HG02588 (cell line): ENCODE data around the gene SERPINE3.
A peak's percentile ranks its signal among the peaks of the same experiment; 100 is the strongest.

Experiments
- ATAC-seq: cut with Tn5 transposase; IDR thresholded peaks from one replicate; pipeline ENCODE4 v1.9.1; 2021; ENCODE audit warnings: mild to moderate bottlenecking, moderate library complexity; ENCODE audit not compliant: unreplicated experiment

Gene SERPINE3

DNA sequence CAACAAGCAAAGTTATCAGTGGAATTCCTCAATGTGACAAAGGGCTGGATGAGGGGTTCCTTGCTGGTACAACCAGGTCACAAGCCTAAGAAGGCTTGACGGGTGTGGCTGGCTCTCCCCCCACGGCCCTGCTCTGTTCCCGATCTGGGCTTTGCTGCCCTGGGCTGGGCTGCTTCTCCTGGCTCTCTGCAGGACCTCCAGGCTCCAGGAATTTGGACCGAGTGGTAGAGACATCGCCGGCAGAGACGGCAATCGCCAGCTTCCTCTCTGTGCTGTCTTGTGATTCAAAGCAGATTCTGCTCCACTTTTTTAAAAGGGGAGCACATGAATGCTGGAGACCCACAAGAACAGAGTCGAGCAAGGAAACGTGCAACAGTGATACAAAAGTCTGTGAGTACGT is at the start of gene SERPINE3:
TSS of gene SERPINE3 (plus strand) at position 338 of the 400 bp plus-strand sequence. CDS start 1,401 bp downstream, outside the sequence.
- ATAC-seq: no peak

DNA sequence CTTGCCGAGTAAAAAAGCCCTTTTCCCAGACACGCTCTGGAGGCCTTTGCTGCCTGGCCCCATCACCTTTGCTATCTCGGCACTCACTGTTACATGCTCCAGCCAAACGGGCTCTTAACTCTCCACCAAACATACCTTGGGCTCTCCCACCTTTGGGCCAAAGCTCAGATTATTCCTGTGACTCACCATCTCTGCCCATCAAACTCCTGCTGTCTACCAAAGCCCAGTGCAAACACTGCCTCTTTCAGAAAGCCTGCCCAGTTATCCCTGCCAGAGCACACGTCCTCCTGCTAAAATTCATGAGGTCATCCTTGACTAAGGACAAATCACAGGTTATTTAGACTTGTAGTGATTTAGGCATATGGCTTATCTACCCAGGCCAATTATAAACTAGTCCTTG is 48.1 kb upstream of the SERPINE3 start:
- ATAC-seq: no peak

- ATAC-seq: no peak
These were observed 47.4 kb upstream of the SERPINE3 start for GRCh38 chr13:51292000-51292565.

GRCh38 chr13:51297556-51297955 is 41.9 kb upstream of the SERPINE3 start:
- no peak for ATAC-seq

DNA sequence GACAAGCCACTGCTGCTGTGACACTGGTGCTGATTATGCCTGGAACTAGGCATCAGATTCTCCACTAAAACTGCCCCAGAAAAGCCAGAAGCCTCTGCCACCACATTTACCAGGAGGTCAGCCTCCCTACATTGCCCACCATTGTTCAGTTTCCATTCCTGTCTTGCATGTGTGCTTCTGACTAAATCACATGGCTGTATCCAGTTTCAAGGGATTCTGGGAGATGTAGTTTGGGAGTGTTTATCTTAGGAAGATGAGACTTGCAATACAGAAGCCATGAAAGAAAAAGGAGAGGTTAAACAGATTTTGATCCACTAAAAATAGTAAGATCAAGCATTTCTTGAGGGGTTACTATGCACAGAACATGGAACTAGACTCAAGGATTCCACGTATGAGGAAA is 40.7 kb upstream of the SERPINE3 start:
- no peak for ATAC-seq

- ATAC-seq: no peak
These were observed 36.4 kb upstream of the SERPINE3 start for GRCh38 chr13:51303063-51303552.

- ATAC-seq: no peak
These were observed 35.6 kb upstream of the SERPINE3 start for GRCh38 chr13:51303882-51304281.

GRCh38 chr13:51305271-51305967 is 34.1 kb upstream of the SERPINE3 start:
- no peak for ATAC-seq

GRCh38 chr13:51308781-51309180 is 30.7 kb upstream of the SERPINE3 start:
- ATAC-seq: no peak

DNA sequence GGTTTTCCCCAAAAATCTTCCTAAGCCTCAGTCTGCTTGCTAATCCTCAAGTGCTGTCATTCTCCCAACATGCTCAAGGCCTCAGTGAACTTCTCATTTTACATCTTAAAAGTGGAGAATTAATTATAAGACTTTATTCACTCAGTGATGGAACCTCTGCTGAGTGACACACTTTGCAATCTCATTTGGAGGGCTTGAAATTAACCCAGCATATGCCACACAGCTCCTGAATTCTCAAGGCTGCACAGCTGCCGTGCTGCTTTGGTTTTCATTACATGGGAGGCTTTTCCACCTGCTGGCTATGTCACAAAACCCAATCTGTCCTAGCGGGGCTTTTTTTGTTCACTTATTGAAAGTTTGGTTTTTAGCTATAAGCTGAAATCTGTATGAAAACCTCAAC is 28.3 kb upstream of the SERPINE3 start:
- no peak for ATAC-seq

DNA sequence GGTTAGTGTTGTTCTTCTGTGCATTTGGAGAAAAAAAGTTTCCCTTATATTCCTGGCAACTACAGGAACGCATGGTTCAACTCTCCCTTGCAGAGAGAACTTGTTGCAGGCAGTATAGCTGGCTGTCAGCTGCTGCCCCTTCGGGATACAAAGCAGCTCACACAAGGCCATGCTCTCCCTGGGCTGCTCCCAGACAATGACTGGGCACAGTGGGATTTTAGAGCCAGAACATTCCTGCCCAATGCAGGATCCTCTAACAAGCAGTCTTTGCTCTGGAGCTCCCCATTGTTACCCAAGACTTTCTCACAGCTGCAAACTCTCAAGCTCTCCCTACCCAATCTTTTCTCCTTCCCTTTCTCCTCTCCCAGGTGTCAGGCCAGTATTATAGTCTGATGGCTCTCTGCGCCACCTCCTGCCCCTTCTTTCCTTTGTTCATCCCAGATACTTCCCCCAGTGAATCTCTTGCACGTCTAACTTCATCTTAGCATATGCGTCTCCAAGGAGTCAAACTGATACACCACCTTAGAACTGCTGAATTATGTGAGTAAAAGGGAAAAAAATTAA is 27.5 kb upstream of the SERPINE3 start:
- ATAC-seq: no peak

DNA sequence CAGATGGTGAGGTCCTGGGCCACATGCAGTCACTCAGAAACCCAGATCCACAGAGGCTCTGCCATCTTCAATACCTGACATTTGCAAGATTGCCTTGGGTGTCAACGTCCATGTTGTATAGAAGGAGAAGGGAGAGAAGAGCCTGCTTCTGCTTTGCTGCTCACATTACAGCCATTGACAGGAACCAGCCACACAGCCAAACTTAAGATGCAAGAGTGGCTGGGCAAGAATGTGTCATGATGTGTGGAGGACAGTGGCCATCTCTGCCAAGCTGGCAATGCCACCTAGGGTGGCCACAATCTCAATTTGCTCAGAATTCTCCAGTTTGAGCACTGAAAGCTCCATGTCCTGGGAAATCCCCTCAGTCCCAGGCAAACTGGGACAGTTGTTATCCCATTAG is 25.9 kb upstream of the SERPINE3 start:
- ATAC-seq: no peak

DNA sequence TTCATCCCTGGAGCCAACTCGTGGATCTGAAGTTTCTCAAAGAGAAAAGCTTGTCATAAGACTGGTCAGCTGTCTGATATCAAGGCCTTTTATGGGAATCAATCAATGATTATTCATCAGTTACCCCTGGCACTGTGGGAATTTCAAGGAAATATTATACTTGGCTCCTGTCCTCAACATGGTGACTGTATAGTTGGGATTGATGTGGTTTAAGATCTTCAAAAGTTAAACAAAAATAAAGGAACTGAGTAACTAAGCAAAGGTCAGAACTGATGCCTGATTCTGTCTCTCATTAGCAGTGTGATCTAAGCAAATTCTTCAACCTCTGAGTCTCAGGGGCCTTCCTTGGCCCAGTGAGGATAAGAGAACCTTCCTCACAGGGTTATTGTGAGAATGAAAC is 22.2 kb upstream of the SERPINE3 start:
- ATAC-seq: no peak

- no peak for ATAC-seq
These were observed 21.5 kb upstream of the SERPINE3 start for GRCh38 chr13:51318015-51318414.

GRCh38 chr13:51318876-51319275 is 20.6 kb upstream of the SERPINE3 start:
- ATAC-seq: no peak

DNA sequence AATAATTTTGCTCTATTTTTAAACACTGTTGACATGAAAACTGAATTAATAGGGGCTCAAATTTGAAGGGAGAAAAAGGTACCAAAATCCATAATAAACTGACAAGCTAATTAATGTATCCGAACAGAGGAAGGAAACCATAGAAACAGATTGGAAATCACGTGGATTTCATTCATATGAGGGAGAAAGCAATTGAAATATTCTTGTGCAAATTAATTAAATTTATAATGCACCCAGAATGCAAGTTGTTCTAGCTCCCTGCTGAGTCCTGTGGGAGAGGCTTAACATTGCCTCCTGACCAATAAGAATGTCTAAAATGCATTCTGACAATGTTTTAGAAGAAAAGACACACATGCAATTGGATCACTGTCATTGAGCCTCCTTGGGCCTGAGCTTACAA is 17.7 kb upstream of the SERPINE3 start:
- ATAC-seq: no peak

DNA sequence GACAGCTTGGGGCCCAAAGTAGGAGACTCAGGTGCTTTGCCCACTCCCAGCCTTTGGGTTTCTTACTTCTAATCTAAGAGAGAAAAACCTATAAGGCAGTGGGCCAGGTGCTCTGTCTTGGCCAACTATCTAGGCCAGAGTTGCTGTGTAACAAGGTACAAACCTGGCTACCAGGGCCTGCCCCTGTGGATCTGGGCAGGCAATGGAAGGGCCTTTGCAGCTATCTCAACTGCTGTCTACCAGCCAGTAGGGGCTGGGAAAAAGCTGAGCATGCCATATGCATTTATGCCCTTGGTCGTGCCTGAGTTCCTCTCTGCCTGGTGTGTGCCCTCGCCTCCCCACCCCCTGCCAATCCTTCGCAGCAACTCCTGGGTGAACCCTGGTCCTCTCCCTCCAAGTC is 16.7 kb upstream of the SERPINE3 start:
- ATAC-seq: no peak

DNA sequence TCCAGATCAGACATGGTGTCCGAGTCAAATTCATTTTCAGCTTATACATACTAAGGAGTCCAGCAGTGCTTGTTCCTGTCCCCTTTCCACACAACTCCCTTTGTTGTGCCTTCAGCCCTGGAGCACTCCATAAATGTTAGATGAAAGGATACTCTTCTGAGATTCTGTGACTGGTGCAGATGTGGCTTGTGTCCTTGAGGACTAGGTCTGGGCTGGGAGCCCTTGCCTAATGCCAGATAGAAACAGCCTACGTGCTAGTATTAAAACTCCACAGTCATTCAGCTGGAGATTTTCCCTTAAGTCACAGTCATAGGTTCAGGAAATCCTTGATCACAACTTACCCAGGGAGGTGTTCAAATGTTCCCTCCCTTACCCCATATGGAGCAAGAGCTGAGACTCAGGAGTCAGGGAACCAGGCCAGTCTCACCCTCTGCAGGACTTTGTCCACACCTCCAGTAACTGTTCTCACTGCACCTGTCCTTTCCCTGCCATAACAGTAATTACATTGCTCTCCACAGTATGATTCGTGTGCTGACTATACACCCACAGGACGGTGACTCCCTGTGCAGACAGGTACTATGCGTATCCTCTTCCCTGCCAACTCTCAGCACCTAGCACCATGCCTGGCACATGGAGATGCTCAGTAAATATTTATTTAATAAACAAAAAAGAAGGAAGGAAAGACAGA is 15.5 kb upstream of the SERPINE3 start:
- no peak for ATAC-seq

DNA sequence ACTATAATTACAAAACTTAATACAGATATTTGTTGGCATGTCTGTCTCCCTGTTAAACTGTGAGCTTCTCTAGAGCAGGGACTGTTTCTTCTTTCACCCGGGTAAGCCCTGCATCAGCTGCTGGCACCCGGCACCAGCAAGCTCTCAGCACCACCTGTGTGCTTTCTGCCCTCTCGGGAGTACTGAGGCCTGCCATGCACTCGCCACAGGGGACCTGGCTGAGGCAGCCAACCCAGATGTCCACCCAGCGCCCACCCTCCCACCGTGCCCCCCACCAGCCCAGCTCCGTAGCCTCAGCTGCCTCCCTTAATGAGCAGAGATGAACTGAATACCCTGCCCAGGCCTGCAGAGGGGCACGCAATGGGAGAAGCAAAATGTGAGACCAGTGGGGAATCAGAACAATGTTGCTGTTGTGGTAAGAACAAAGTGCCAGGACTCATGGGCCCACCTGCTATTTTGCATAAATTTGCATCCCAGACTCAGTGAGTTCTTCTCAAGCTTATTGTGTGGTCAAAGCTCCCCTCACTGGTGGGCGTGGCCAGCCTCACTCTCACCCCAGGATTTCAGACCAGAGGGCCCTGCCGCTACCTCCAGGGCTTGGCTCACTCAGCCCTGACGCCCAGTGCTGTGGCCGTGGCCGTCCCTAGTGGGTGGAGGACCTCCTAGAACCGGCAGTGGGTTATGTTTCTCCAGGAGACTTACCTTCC is 14.6 kb upstream of the SERPINE3 start:
- peak; percentile 48 for ATAC-seq

DNA sequence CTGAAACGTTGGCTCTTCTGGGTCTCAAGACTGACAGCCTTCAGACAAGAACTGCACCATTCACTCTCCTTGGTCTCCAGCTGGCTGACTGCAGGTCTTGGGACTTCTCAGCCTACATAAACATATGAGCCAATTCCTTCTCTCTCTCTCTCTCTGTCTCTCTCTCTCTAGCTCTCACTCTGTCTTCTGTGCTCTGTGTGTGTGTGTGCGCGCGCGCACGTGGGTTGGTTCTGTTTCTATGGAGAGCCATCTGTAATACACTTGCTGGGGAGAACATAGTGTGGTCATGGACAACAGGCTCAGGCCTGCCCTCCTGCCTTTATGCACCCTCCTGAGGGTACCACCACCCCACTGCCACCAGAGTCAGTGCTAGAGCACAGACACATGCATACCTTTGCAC is 13.7 kb upstream of the SERPINE3 start:
- ATAC-seq: no peak

DNA sequence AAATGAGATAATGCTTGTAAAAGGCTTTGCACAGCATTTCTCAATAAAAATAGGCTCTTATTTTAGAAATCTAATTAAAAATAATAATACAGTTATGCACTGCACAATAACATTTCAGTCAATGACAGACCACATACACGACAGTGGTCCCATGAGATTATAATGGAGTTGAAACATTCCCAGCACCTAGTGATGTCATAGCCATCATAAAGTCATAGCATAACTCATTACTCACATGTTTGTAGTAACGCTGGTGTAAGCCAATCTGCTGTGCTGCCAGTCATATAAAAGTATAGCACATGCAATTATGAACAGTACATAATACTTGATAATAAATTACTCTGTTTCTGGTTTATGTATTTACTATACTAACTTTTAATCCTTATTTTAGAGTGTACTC is 12.7 kb upstream of the SERPINE3 start:
- no peak for ATAC-seq
